Measurements from ENCODE around the gene C1QC. TPM values are rescaled to one million over a fixed set of nuclear protein-coding genes. Genes with fewer than 3 reads are reported as not detected.

C1QC gene
- total RNA-seq, 1 experiment from 2014 or later: 0.59 TPM

- TF ChIP-seq REST (IDR thresholded peaks at IDR 0.05; ENCODE audit: low read depth) (no peak), SP1 (IDR thresholded peaks at IDR 0.05; ENCODE audit: low read depth) (no peak), CTCF (IDR thresholded peaks at IDR 0.05 in 2 of 3, conservative IDR thresholded peaks at IDR 0.05 in 1 of 3; ENCODE audit: borderline replicate concordance in 1 of 3, insufficient read depth in 1 of 3, low read depth in 2 of 3, low read length in 2 of 3) (no peak), FOSL1 (IDR thresholded peaks at IDR 0.05; ENCODE audit: low read depth) (no peak)
Observed at GRCh38 chr1:22638476-22639234, 4.8 kb upstream of the C1QC start (continued).

GRCh38 chr1:22639286-22639685, 4.1 kb upstream of the C1QC start:
- Histone ChIP-seq H3K4me2 (ENCODE audit: low read length) (no peak overlapping the region), H3K4me3 (replicated peaks in 1 of 2; ENCODE audit: low read depth in 1 of 2, low read length in 2 of 2) (no peak overlapping the region), H3K36me3 (ENCODE audit: control insufficient read depth in 1 of 2, insufficient read depth in 2 of 2, low read length in 2 of 2) (no peaks in the 10 kb centered on the region), H3K9me3 (ENCODE audit: control insufficient read depth in 1 of 2, insufficient read depth in 1 of 2, low read depth in 1 of 2, low read length in 2 of 2) (no peaks in the 10 kb centered on the region), H3K9me2 (ENCODE audit: insufficient read depth) (no peaks in the 10 kb centered on the region), H3K79me2 (ENCODE audit: insufficient read depth, low read length) (no peaks in the 10 kb centered on the region), H3K27me3 (ENCODE audit: insufficient read depth, low read length) (peaks cover 3% of the 10 kb centered on the region; the same call in 1 of the 2 replicates), H3K9ac (ENCODE audit: low read length) (no peak overlapping the region), H3K4me1 (ENCODE audit: control insufficient read depth in 1 of 2, insufficient read depth in 2 of 2, low read length in 2 of 2) (no peaks in the 10 kb centered on the region), H2AFZ (ENCODE audit: low read depth, low read length, poor library complexity, severe bottlenecking) (no peak overlapping the region), H3K27ac (ENCODE audit: low read depth, low read length) (no peak overlapping the region), H4K20me1 (ENCODE audit: insufficient read depth) (no peaks in the 10 kb centered on the region)
- ChIA-PET CTCF (interaction anchor here (1.0 kb wide), 1 partner anchor 218 kb away, joined by 3 read pairs; no protein-coding TSS in a partner anchor), POLR2A (no interaction called here), RAD21 (ENCODE audit: low non-redundant PET in 1 of 2, low total read pairs in 2 of 2, uncharacterized antibody in 2 of 2, unreplicated experiment in 2 of 2) (interaction anchor here (0.6 to 1.8 kb wide), 2 partner anchors 219 to 224 kb away, joined by 3 to 6 read pairs; no protein-coding TSS in a partner anchor)
- intact Hi-C loops (cut with micrococcal nuclease): no loop called here
- DNase-seq (ENCODE audit: low read depth, low spot score): no peak
- no TSS peak for BruUV-seq (replicated peaks)
- TF ChIP-seq CTCF (IDR thresholded peaks at IDR 0.05 in 2 of 3, conservative IDR thresholded peaks at IDR 0.05 in 1 of 3; ENCODE audit: borderline replicate concordance in 1 of 3, insufficient read depth in 1 of 3, low read depth in 2 of 3, low read length in 2 of 3) (peak in 1 of 3 experiments; percentile 35; a peak in 2 of 6 replicates), RAD21 (IDR thresholded peaks at IDR 0.05; ENCODE audit: low read depth) (no peak), EZH2phosphoT487 (IDR thresholded peaks at IDR 0.05; ENCODE audit: borderline replicate concordance) (no peak), EGR1 (IDR thresholded peaks at IDR 0.05; ENCODE audit: low read depth) (no peak), POLR2AphosphoS5 (IDR thresholded peaks at IDR 0.05; ENCODE audit: low read depth, low read length) (no peak), FOSL1 (IDR thresholded peaks at IDR 0.05; ENCODE audit: low read depth) (no peak), YY1 (IDR thresholded peaks at IDR 0.05; ENCODE audit: extremely low read depth, insufficient replicate concordance, low read depth, low read length) (no peak)
- ATAC-seq: peak; percentile 47; the same call in 1 of the 2 replicates
